DND-41 (cell line): ENCODE data around the gene CHMP4B.

Experiments used
- ATAC-seq: fragments of 200-7000 bp; cut with Tn5 transposase; 3 replicates; pipeline ENCODE4 v1.9.1; 2021; ENCODE audit warnings: low read depth; ENCODE audit not compliant: insufficient read depth
- DNase-seq: peaks from one replicate; pipeline ENCODE4 v3.0.0-alpha.2; 2020
- H2AFZ ChIP-seq: 2 replicates; pipeline ENCODE4 v1.6.0; 2012; ENCODE audit warnings: low read depth, low read length
- H3K27ac ChIP-seq: 2 replicates; pipeline ENCODE4 v1.5.1; 2012; ENCODE audit warnings: low read length, inconsistent platforms
- H3K27me3 ChIP-seq: fragments of 200-600 bp; sonication (generic); 2 replicates; pipeline ENCODE4 v1.6.0; 2012; ENCODE audit warnings: low read length, mild to moderate bottlenecking, inconsistent platforms; ENCODE audit not compliant: insufficient read depth, poor library complexity
- H3K36me3 ChIP-seq: 2 replicates; pipeline ENCODE4 v1.5.1; 2012; ENCODE audit warnings: low read length, inconsistent platforms; ENCODE audit not compliant: insufficient read depth
- H3K4me1 ChIP-seq: 2 replicates; pipeline ENCODE4 v1.5.1; 2012; ENCODE audit warnings: mild to moderate bottlenecking, low read length; ENCODE audit not compliant: insufficient read depth
- H3K4me2 ChIP-seq: 2 replicates; pipeline ENCODE4 v1.6.0; 2012; ENCODE audit warnings: mild to moderate bottlenecking, moderate library complexity, low read length, inconsistent platforms; ENCODE audit not compliant: insufficient read depth
- H3K4me3 ChIP-seq, 2 experiments: fragments of 200-600 bp in 1 of 2; shearing (Covaris generic) in 1 of 2; 2 replicates each; pipeline ENCODE4 v1.5.1; 2012 to 2016; ENCODE audit warnings: inconsistent platforms in 2 of 2, low read length in 2 of 2, mild to moderate bottlenecking in 2 of 2, low read depth in 1 of 2, moderate library complexity in 1 of 2
- H3K79me2 ChIP-seq: 2 replicates; pipeline ENCODE4 v1.6.0; 2012; ENCODE audit warnings: low read length, inconsistent platforms; ENCODE audit not compliant: insufficient read depth
- H3K9ac ChIP-seq: 2 replicates; pipeline ENCODE4 v1.6.0; 2012; ENCODE audit warnings: low read depth, mild to moderate bottlenecking, inconsistent platforms, low read length, moderate library complexity
- H3K9me3 ChIP-seq: 2 replicates; pipeline ENCODE4 v1.5.1; 2012; ENCODE audit warnings: low read length, moderate library complexity, mild to moderate bottlenecking, inconsistent platforms; ENCODE audit not compliant: insufficient read depth, severe bottlenecking
- H4K20me1 ChIP-seq: 2 replicates; pipeline ENCODE4 v1.6.0; 2012; ENCODE audit warnings: low read length; ENCODE audit not compliant: insufficient read depth
- CTCF ChIP-seq: IDR thresholded peaks from 2 replicates; pipeline ENCODE4 v1.5.1; 2012; ENCODE audit warnings: borderline replicate concordance, low read length, moderate library complexity, mild to moderate bottlenecking; ENCODE audit not compliant: poor library complexity, severe bottlenecking; ENCODE audit errors: extremely low read depth
- EZH2 ChIP-seq: IDR thresholded peaks from 3 replicates; pipeline ENCODE4 v1.6.1; 2012; ENCODE audit warnings: borderline replicate concordance, low read depth, mild to moderate bottlenecking, moderate library complexity, low read length, inconsistent platforms; ENCODE audit not compliant: severe bottlenecking

The CHMP4B gene

GRCh38 chr20:33900521-33901131, 89.5 kb downstream of the CHMP4B start:
- Histone ChIP-seq H4K20me1 (0 out of 2 replicates have a peak, but pooled peaks cover 2% of the 10 kb centered on the region), H3K27me3 (peaks cover 2% of the 10 kb centered on the region), H2AFZ (no peak overlapping the region), H3K4me1 (no peaks in the 10 kb centered on the region), H3K27ac (no peak overlapping the region), H3K36me3 (no peaks in the 10 kb centered on the region), H3K79me2 (no peaks in the 10 kb centered on the region), H3K4me2 (no peak overlapping the region), H3K9ac (no peak overlapping the region), H3K4me3 (no peak overlapping the region), H3K9me3 (no peaks in the 10 kb centered on the region)
- no peak for TF ChIP-seq CTCF
- no peak for TF ChIP-seq EZH2
- ATAC-seq (no peak), DNase-seq (no peak)

GRCh38 chr20:33901132-33901523, 90.0 kb downstream of the CHMP4B start:
- DNase-seq: no peak
- no peaks in the 10 kb centered on the region for H3K9me3 ChIP-seq
- no peak overlapping the region for H2AFZ ChIP-seq
- no peak for TF ChIP-seq CTCF
- no peak for TF ChIP-seq EZH2
- no peaks in the 10 kb centered on the region for H3K79me2 ChIP-seq
- H3K4me1 ChIP-seq: no peaks in the 10 kb centered on the region
- H3K27ac ChIP-seq: no peak overlapping the region
- no peak for ATAC-seq
- H3K9ac ChIP-seq: no peak overlapping the region
- no peak overlapping the region for H3K4me2 ChIP-seq
- H3K36me3 ChIP-seq: no peaks in the 10 kb centered on the region
- no peaks in the 10 kb centered on the region for H3K27me3 ChIP-seq
- no peaks in the 10 kb centered on the region for H4K20me1 ChIP-seq
- H3K4me3 ChIP-seq: no peak overlapping the region

- Histone ChIP-seq H3K36me3 (no peaks in the 10 kb centered on the region), H3K4me1 (no peaks in the 10 kb centered on the region), H3K27ac (no peak overlapping the region), H3K79me2 (no peaks in the 10 kb centered on the region), H2AFZ (no peak overlapping the region), H3K4me2 (no peak overlapping the region), H3K4me3 (no peak overlapping the region), H3K9me3 (no peaks in the 10 kb centered on the region), H4K20me1 (no peaks in the 10 kb centered on the region), H3K27me3 (no peaks in the 10 kb centered on the region), H3K9ac (no peak overlapping the region)
- DNase-seq (no peak), ATAC-seq (no peak)
- TF ChIP-seq CTCF (no peak), EZH2 (no peak)
These were observed 90.9 kb downstream of the CHMP4B start for GRCh38 chr20:33902011-33902410.
